ENCODE data around the gene STAC.
A peak's percentile ranks its signal among the peaks of the same experiment; 100 is the strongest.

The STAC gene

DNA sequence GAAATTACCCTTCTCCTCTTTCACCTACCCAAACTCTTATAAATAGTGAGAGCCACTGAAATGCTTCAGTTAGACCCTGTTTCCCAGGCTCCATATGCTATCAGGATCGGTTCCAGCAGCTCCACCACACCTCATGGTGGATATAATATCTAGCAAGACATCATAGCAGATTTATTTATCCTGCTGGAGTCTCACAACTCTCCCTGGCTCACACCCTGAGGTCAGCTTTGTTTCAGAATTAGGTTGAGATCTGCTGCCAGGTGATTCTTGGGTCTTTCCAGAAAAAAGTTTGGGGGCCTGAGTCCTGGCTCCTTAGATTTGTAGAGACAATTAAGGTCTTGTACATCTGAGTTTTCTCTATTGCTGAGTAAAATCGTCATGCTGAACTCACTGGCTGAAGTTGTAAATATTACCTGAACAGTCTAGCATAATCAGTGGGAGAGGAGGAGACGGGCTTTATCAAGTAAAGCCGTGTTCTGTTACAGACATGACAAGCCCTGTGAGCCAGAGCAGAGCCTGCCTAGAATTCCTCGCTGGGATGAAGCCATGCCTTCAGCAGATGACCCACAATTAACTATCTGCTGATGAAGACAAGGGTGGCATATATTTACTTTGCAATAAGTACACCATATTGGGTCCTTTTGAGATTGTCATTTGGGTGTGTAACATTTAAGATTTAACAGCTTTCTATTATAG lies 131.6 kb downstream of the STAC start:
- DNase-seq (ENCODE audit: insufficient read length, low spot score) (no peak), FAIRE-seq (no peak)

GRCh38 chr3:36512555-36512954 lies 132.3 kb downstream of the STAC start:
- FAIRE-seq (no peak), DNase-seq (ENCODE audit: insufficient read length, low spot score) (no peak)

GRCh38 chr3:36514171-36514570 lies 133.9 kb downstream of the STAC start:
- FAIRE-seq (no peak), DNase-seq (ENCODE audit: insufficient read length, low spot score) (no peak)

- FAIRE-seq: no peak
- DNase-seq (ENCODE audit: insufficient read length, low spot score): no peak
Observed at GRCh38 chr3:36519682-36520081, 139.4 kb downstream of the STAC start.

DNA sequence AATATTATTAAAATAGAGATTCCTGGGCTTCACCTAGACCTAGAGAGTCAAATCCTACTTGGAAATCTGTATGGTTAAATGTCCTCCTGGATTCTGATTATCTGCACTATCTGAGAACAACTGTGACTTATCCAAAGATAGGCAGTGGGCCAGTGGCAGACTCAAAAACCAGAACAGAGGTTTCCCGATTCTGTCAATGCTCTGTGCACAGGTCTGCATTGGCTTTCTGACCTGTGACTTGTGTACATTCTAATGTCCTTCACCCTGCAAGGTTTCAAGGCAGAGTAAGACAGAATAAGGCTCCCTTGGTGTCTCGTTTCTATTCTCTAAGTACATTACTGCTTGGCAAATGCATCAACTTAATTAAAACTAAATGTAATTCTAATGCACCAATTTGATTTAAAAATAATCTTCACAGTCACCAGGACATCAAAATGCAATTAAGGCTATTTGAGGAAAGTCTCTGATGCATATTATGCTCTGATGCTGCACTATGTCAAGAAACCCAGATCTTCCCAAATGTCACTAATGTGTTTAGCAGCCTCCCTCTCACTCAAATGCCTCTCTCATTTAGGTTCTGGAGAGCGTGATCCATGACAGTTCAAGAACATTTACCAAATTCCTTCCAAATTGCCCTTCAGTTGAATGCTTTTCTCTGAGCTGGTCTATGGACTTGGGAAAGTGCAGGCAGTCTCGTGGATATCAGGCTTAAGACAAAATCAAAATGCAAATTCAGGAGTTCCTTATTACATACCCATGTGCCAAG lies 140.1 kb downstream of the STAC start:
- no peak for FAIRE-seq
- DNase-seq (ENCODE audit: insufficient read length, low spot score): no peak

- DNase-seq (ENCODE audit: insufficient read length, low spot score): no peak
- FAIRE-seq: no peak
Observed at GRCh38 chr3:36521007-36521379, 140.7 kb downstream of the STAC start.

DNA sequence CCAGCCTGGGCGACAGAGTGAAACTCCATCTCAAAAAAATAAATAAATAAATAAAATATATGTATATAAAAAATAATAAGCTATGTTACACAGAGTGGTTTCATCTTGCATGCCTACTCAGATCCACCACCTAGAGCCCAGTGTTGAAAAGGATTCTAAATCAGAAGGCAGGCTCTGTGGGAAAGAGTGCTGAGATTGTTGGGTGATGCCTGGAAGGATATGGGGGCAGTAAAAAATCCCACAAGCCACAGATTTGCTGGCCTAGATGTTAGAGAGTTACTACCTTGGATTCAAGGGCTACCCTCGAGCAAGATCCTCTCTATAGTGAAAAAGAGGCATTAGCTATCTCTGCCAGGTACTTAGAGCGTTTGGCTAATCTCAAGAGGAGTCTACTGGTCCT lies 144.3 kb downstream of the STAC start:
- DNase-seq (ENCODE audit: insufficient read length, low spot score) (no peak), FAIRE-seq (no peak)

- DNase-seq (ENCODE audit: insufficient read length, low spot score) (no peak), FAIRE-seq (peak; percentile 4)
Observed at GRCh38 chr3:36525115-36525801, 145.0 kb downstream of the STAC start.

DNA sequence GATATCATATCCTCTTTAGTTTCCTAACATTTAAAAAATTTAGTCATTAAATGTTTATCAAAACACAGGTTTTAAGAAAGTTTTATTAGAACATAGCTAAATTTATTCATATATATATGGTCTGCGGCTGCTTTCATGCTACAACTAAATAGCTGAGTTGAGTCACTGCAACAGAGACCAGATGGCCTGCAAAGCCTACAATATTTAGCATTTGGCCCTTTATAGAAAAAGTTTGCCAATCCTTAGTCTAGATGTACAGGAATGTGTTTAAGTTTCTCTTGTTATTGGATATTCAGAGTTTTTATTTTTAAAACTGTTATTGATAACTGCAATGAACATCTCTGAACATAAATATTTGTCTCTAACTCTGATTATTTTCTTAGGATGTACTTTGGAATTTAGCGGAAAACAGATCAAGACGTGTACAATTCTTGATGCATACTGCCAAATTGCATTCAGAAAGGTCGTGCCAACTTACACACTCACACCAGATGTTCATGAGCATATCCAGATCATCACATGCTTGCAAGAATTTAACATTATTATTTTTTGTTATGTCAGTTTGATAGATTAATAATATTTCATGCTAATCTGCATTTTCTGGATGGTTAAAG lies 157.9 kb downstream of the STAC start:
- DNase-seq (ENCODE audit: insufficient read length, low spot score) (no peak), FAIRE-seq (no peak)

DNA sequence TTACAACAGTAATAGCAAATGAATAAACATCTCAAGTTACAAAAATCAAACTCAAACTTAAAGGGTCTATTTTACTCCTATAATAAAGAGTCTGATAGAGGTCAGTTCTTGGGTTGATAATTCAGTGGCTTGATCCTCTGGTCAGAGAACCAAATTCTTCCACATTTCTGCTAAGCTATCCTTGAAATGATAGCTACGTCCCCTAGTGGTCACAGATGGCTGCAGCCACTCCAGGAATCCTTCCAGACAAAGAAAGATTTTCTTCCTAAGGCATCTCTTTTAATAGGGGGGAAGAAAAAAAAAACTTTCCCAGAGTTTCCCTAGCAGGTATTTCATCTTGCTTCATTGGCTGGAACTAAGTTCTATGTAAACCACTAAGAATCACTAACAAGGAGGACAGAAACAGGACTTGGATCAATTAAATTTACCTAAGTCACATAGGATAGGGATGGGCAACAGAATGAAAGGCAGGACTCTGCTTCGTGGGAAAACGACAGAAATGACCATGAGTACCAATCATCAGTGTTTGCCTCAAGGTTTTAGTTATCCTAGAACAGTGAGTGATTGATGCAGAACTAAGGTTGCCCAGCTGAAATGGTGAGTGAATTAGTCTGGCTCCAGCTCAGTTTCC lies 160.7 kb downstream of the STAC start:
- DNase-seq (ENCODE audit: insufficient read length, low spot score) (no peak), FAIRE-seq (no peak)

GRCh38 chr3:36542186-36542585 lies 161.9 kb downstream of the STAC start:
- DNase-seq (ENCODE audit: insufficient read length, low spot score): no peak
- FAIRE-seq: no peak

- no peak for FAIRE-seq
- DNase-seq (ENCODE audit: insufficient read length, low spot score): no peak
Observed at GRCh38 chr3:36543276-36543997, 163.1 kb downstream of the STAC start.

DNA sequence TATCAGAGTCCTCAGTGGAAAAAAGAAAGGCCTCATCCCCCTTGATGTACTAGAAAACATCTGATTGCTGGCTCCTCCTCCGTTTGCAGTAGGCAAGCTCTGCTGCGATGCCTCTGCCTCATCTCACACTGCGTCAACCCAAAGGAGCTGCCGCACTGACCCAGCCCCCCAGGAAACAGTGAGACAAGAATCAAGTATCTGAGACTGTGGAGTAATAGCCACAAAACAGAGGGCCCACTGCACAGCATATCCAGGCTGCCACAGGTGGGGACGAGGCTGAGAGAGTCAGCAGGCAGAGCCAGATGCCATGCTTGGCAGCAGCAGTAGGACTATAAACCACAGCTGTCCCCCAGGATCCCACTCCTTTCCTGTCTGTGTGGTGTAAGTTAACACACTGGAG lies 165.9 kb downstream of the STAC start:
- no peak for DNase-seq (ENCODE audit: insufficient read length, low spot score)
- no peak for FAIRE-seq

- FAIRE-seq (no peak), DNase-seq (ENCODE audit: insufficient read length, low spot score) (no peak)
Observed at GRCh38 chr3:36548712-36549111, 168.4 kb downstream of the STAC start.

- DNase-seq (ENCODE audit: insufficient read length, low spot score): no peak
Observed at GRCh38 chr3:36557021-36557707, 176.9 kb downstream of the STAC start.

GRCh38 chr3:36557708-36558421 lies 177.6 kb downstream of the STAC start:
- DNase-seq (ENCODE audit: insufficient read length, low spot score) (no peak), FAIRE-seq (no peak)

More at GRCh38 chr3:36557021-36557707, 176.9 kb downstream of the STAC start:
- FAIRE-seq: no peak

GRCh38 chr3:36558961-36559360 lies 178.7 kb downstream of the STAC start:
- FAIRE-seq: no peak

GRCh38 chr3:36560685-36561084 lies 180.4 kb downstream of the STAC start:
- FAIRE-seq (no peak), DNase-seq (ENCODE audit: insufficient read length, low spot score) (no peak)

More at GRCh38 chr3:36558961-36559360, 178.7 kb downstream of the STAC start:
- no peak for DNase-seq (ENCODE audit: insufficient read length, low spot score)

DNA sequence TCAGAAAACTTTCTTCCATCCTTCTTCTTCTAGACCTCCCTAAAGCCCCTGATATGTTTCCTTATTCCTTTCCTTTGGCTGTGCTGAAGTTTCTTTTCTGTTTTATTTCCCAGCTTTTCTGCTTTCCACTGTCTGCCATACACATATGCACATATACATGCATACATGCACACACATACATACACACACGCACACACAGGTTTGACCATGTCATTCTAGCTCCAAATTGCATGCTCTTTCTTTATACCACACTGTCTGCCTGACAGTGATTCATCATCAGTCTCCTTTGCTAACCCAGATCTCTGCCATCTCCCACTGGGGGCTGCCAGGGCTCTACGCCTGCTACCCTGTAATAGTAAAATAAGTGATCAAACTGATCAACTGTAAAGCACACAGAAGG lies 181.3 kb downstream of the STAC start:
- FAIRE-seq (no peak), DNase-seq (ENCODE audit: insufficient read length, low spot score) (no peak)
